Caco-2 (cell line): ENCODE measurements around the gene POLR2I. TPM values are rescaled to one million over a fixed set of nuclear protein-coding genes. Genes with fewer than 3 reads are reported as not detected.

ENCODE experiments used
- BruUV-seq: library from RNA; stranded (reverse); fragments of 400-500 nt; replicated peaks from 2 replicates; lab custom pipeline; 2021; lab: Mats Ljungman, UMichigan
- CTCF ChIA-PET: fragments of 300-600 bp; sonication (Branson Sonifier 250); formaldehyde crosslinking; loops from one replicate; lab custom pipeline; 2022; ENCODE audit warnings: antibody characterized with exemption; lab: Charles Lee
- POLR2A ChIA-PET: fragments of 300-600 bp; sonication (Branson Sonifier 250); formaldehyde crosslinking; loops from one replicate; lab custom pipeline; 2022; ENCODE audit warnings: antibody characterized with exemption; lab: Charles Lee
- DNase-seq, 2 experiments: peaks; one replicate each; pipeline versions ENCODE4 v3.0.0 to v3.0.0-alpha.2; 2020 to 2022
- H3K27me3 ChIP-seq: replicated peaks from 2 replicates; pipeline ENCODE4 v1.6.0; 2011; ENCODE audit warnings: low read length; ENCODE audit not compliant: control insufficient read depth, insufficient read depth
- H3K36me3 ChIP-seq: 2 replicates; pipeline ENCODE4 v1.5.1; 2011; ENCODE audit warnings: low read length; ENCODE audit not compliant: control insufficient read depth, insufficient read depth
- H3K4me1 ChIP-seq: fragments of 250-450 bp; sonication (Bioruptor Pico); 2 replicates; pipeline ENCODE4 v1.5.1; 2020; ENCODE audit warnings: mild to moderate bottlenecking
- H3K4me3 ChIP-seq: 2 replicates; pipeline ENCODE4 v1.5.1; 2011; ENCODE audit warnings: low read depth, mild to moderate bottlenecking, control low read depth, low read length
- H3K9me3 ChIP-seq: fragments of 250-450 bp; sonication (Bioruptor Pico); 2 replicates; pipeline ENCODE4 v1.5.1; 2020; ENCODE audit warnings: mild to moderate bottlenecking, moderate library complexity
- H3K27ac Mint-ChIP-seq: one replicate; pipeline ENCODE4 v1.8.0; 2022; ENCODE audit warnings: mixed read lengths; ENCODE audit not compliant: unreplicated experiment
- H3K27me3 Mint-ChIP-seq: one replicate; pipeline ENCODE4 v1.8.0; 2022; ENCODE audit warnings: mixed read lengths; ENCODE audit not compliant: insufficient read depth, unreplicated experiment
- H3K36me3 Mint-ChIP-seq: one replicate; pipeline ENCODE4 v1.8.0; 2022; ENCODE audit warnings: mild to moderate bottlenecking, mixed read lengths; ENCODE audit not compliant: insufficient read depth, unreplicated experiment
- H3K4me1 Mint-ChIP-seq: one replicate; pipeline ENCODE4 v1.8.0; 2022; ENCODE audit warnings: low read depth, mixed read lengths; ENCODE audit not compliant: unreplicated experiment
- H3K4me3 Mint-ChIP-seq: one replicate; pipeline ENCODE4 v1.8.0; 2022; ENCODE audit warnings: mild to moderate bottlenecking, moderate library complexity, mixed read lengths; ENCODE audit not compliant: unreplicated experiment
- H3K9me3 Mint-ChIP-seq: one replicate; pipeline ENCODE4 v1.8.0; 2022; ENCODE audit warnings: mixed read lengths; ENCODE audit not compliant: unreplicated experiment
- CTCF ChIP-seq, 2 experiments: fragments of 200-600 bp in 1 of 2; IDR thresholded peaks; 1 replicate in 1 of 2; 2 replicates in 1 of 2; pipeline versions ENCODE4 v1.5.1 to v1.8.0; 2011 to 2022; ENCODE audit warnings: antibody characterized with exemption in 1 of 2, control low read depth in 1 of 2, inconsistent platforms in 1 of 2, low read depth in 1 of 2, low read length in 1 of 2, mild to moderate bottlenecking in 1 of 2, moderate library complexity in 1 of 2; ENCODE audit not compliant: insufficient read depth in 1 of 2, severe bottlenecking in 1 of 2, unreplicated experiment in 1 of 2
- intact Hi-C: fragments of 100-400 bp; cut with micrococcal nuclease; formaldehyde crosslinking; loops from one replicate; pipeline ENCODE4 v1.10.0; 2022; ENCODE audit not compliant: unreplicated experiment
- total RNA-seq: library from RNA; stranded (reverse); gene quantifications from 2 replicates; pipeline ENCODE4 v1.2.3, GENCODE V29; 2022

The POLR2I gene
- total RNA-seq, 1 experiment from 2014 or later: 129 TPM

GRCh38 chr19:36103040-36103626, 11.5 kb downstream of the POLR2I start:
- intact Hi-C loops: no loop called here
- no peak overlapping the region for H3K4me3 Mint-ChIP-seq
- no peak for DNase-seq
- H3K27me3 Mint-ChIP-seq: no peaks in the 10 kb centered on the region
- ChIA-PET POLR2A (no interaction called here), CTCF (no interaction called here)
- H3K4me1 ChIP-seq: no peaks in the 10 kb centered on the region
- no peaks in the 10 kb centered on the region for H3K9me3 Mint-ChIP-seq
- BruUV-seq: no TSS peak
- H3K36me3 ChIP-seq: no peaks in the 10 kb centered on the region; the same call in 1 of the 2 replicates
- peaks cover 45% of the 10 kb centered on the region for H3K36me3 Mint-ChIP-seq
- H3K9me3 ChIP-seq: no peaks in the 10 kb centered on the region
- no peaks in the 10 kb centered on the region for H3K27me3 ChIP-seq
- no peak for TF ChIP-seq CTCF (IDR thresholded peaks at IDR 0.05; ENCODE audit: insufficient read depth in 1 of 2, low read depth in 1 of 2, low read length in 1 of 2, severe bottlenecking in 1 of 2, unreplicated experiment in 1 of 2)
- H3K27ac Mint-ChIP-seq: no peak overlapping the region
- no peak overlapping the region for H3K4me3 ChIP-seq
- no peaks in the 10 kb centered on the region for H3K4me1 Mint-ChIP-seq

GRCh38 chr19:36101550-36102327, 12.9 kb downstream of the POLR2I start:
- Histone ChIP-seq H3K4me3 (no peak overlapping the region), H3K9me3 (no peaks in the 10 kb centered on the region), H3K36me3 (no peaks in the 10 kb centered on the region; the same call in 1 of the 2 replicates), H3K27me3 (no peaks in the 10 kb centered on the region), H3K4me1 (no peaks in the 10 kb centered on the region)
- Mint-ChIP-seq H3K36me3 (peaks cover 35% of the 10 kb centered on the region), H3K9me3 (no peaks in the 10 kb centered on the region), H3K4me1 (no peaks in the 10 kb centered on the region), H3K27me3 (no peaks in the 10 kb centered on the region), H3K27ac (no peak overlapping the region), H3K4me3 (no peak overlapping the region)
- intact Hi-C loops: no loop called here
- POLR2A ChIA-PET: no interaction called here
- no TSS peak for BruUV-seq
- CTCF ChIA-PET: interaction anchor here (0.8 kb wide), 1 partner anchor 41 kb away, joined by 3 read pairs; no protein-coding TSS in a partner anchor
- no peak for DNase-seq
- TF ChIP-seq CTCF (IDR thresholded peaks at IDR 0.05; ENCODE audit: insufficient read depth in 1 of 2, low read depth in 1 of 2, low read length in 1 of 2, severe bottlenecking in 1 of 2, unreplicated experiment in 1 of 2): no peak

- BruUV-seq: no TSS peak
- no peak overlapping the region for H3K27ac Mint-ChIP-seq
- H3K36me3 ChIP-seq: no peaks in the 10 kb centered on the region; the same call in 1 of the 2 replicates
Measured at GRCh38 chr19:36100476-36100875, 14.2 kb downstream of the POLR2I start.

More at GRCh38 chr19:36100476-36100875, 14.2 kb downstream of the POLR2I start:
- no peaks in the 10 kb centered on the region for H3K4me1 ChIP-seq
- POLR2A ChIA-PET: no interaction called here
- intact Hi-C loops: no loop called here
- H3K4me3 Mint-ChIP-seq: no peak overlapping the region
- H3K9me3 Mint-ChIP-seq: no peaks in the 10 kb centered on the region
- no peaks in the 10 kb centered on the region for H3K27me3 ChIP-seq
- no peak overlapping the region for H3K4me3 ChIP-seq
- no peak for DNase-seq
- no peaks in the 10 kb centered on the region for H3K9me3 ChIP-seq
- CTCF ChIA-PET: no interaction called here
- H3K4me1 Mint-ChIP-seq: no peaks in the 10 kb centered on the region
- TF ChIP-seq CTCF (IDR thresholded peaks at IDR 0.05; ENCODE audit: insufficient read depth in 1 of 2, low read depth in 1 of 2, low read length in 1 of 2, severe bottlenecking in 1 of 2, unreplicated experiment in 1 of 2): no peak
- peaks cover 42% of the 10 kb centered on the region for H3K36me3 Mint-ChIP-seq
- no peaks in the 10 kb centered on the region for H3K27me3 Mint-ChIP-seq
